Measurements from ENCODE around the gene RPS15A. TPM values are rescaled to one million over a fixed set of nuclear protein-coding genes. Genes with fewer than 3 reads are reported as not detected.

RPS15A gene
- total and polyA plus RNA-seq, 9 donors = 2,591 to 11,026 (median 3,225) TPM

DNA sequence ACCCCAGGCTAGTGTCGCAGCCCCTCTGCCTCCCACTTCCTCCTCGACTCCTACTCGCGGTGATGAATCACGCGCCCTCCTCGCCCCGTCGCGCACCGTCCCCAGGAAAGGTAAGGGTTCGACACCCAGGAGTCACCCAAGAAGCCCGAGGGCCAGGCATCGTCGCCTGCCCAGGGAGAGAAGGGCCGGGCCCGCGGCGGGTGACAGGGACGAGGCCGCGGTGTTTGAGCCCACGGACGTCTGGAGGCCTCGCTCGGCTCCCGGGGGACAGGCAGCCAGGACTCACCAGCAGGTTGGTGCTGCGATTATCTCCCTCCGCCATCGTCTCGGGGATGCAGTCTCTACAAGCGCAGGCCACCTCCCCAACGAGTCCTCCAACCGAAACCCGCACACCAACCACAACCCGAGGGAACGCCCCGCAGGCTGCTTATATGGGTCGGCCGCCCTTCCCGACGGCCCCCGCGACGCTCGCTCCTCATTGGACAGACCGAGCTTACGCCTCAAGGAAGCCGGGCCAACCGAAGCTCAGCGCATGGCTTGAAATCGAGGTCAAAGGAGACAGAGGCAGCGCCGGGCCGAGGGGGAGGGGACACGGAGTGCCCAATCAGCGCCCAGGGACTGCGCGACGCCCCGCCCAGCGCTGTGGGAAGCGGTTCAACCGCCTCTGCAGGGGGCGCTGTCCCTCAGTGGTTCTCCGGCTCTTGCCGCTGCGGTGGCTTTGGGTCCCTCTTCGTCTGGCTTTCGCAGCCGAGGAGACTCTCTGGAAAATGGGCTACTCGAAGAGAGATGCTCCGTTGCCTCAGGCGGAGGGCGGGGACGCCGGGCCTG, 11.2 kb upstream of the RPS15A start, which contains the start of gene ARL6IP1:
TSS of gene ARL6IP1 (minus strand) at position 405 of the 828 bp plus-strand sequence. CDS start at position 322, 83 bp downstream.
- intact Hi-C loops (cut with DNase I) = loop anchor here in 2 of 4 donors (5.0 to 10.0 kb wide), 3 partner anchors 123 to 313 kb away; partner anchors contain the start of genes ITPRIPL2 (in 1 of the 2) and SMG1 (in 1 of the 2)
- Histone ChIP-seq H3K9me3 (no peaks in the 10 kb centered on the region), H3K4me3 (peak within 1 kb of the TSS; percentile 95), H3K27me3 (no peaks in the 10 kb centered on the region), H3K36me3 (no peaks in the 10 kb centered on the region), H3K4me1 (ENCODE audit: insufficient read depth) (peaks cover 8% of the 10 kb centered on the region), H3K27ac (peak within 1 kb of the TSS in 1 of 2 donors; percentile 85)
- peak; percentile 98 to 99 (median 99) for DNase-seq
- TF ChIP-seq EP300 (IDR thresholded peaks at IDR 0.05) = no peak
- TF ChIP-seq, protein P1, sequence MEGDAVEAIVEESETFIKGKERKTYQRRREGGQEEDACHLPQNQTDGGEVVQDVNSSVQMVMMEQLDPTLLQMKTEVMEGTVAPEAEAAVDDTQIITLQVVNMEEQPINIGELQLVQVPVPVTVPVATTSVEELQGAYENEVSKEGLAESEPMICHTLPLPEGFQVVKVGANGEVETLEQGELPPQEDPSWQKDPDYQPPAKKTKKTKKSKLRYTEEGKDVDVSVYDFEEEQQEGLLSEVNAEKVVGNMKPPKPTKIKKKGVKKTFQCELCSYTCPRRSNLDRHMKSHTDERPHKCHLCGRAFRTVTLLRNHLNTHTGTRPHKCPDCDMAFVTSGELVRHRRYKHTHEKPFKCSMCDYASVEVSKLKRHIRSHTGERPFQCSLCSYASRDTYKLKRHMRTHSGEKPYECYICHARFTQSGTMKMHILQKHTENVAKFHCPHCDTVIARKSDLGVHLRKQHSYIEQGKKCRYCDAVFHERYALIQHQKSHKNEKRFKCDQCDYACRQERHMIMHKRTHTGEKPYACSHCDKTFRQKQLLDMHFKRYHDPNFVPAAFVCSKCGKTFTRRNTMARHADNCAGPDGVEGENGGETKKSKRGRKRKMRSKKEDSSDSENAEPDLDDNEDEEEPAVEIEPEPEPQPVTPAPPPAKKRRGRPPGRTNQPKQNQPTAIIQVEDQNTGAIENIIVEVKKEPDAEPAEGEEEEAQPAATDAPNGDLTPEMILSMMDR (IDR thresholded peaks at IDR 0.05) = peak; percentile 95 to 98 (median 97)
- TF ChIP-seq POLR2A (IDR thresholded peaks at IDR 0.05) = peak; percentile 97
- WGBS, 3 donors = 0% methylated on average over 66 to 77 of the region's 77 CpGs

- peaks cover 8% of the 10 kb centered on the region for H3K4me1 ChIP-seq (ENCODE audit: insufficient read depth)
- H3K9me3 ChIP-seq = no peaks in the 10 kb centered on the region
- peak overlapping the region; percentile 95 for H3K4me3 ChIP-seq
- TF ChIP-seq POLR2A (IDR thresholded peaks at IDR 0.05) (no peak), EP300 (IDR thresholded peaks at IDR 0.05) (no peak)
- TF ChIP-seq, protein P1 (IDR thresholded peaks at IDR 0.05) = no peak
- H3K27ac ChIP-seq = peak overlapping the region in 1 of 2 donors; percentile 66
- intact Hi-C loops (cut with DNase I) = loop anchor here in 2 of 4 donors (5.0 to 10.0 kb wide), 3 partner anchors 124 to 314 kb away; partner anchors contain the start of genes ITPRIPL2 (in 1 of the 2) and SMG1 (in 1 of the 2)
- H3K36me3 ChIP-seq = no peaks in the 10 kb centered on the region
- no peaks in the 10 kb centered on the region for H3K27me3 ChIP-seq
- 0% methylated on average over 15 of the region's 15 CpGs for WGBS, 3 donors
- no peak for DNase-seq
Measured at GRCh38 chr16:18800775-18801144, 10.6 kb upstream of the RPS15A start.

- no peak for DNase-seq
- no peak for TF ChIP-seq EP300 (IDR thresholded peaks at IDR 0.05)
- TF ChIP-seq POLR2A (IDR thresholded peaks at IDR 0.05) = no peak
- TF ChIP-seq, protein P1 (IDR thresholded peaks at IDR 0.05) = no peak
- H3K27ac ChIP-seq = no peak overlapping the region
- H3K27me3 ChIP-seq = no peaks in the 10 kb centered on the region
- peak overlapping the region; percentile 95 for H3K4me3 ChIP-seq
- H3K4me1 ChIP-seq (ENCODE audit: insufficient read depth) = peaks cover 8% of the 10 kb centered on the region
- WGBS, 3 donors = 3 to 4% (median 3%) methylated on average over 8 of the region's 8 CpGs
- intact Hi-C loops (cut with DNase I) = loop anchor here in 2 of 4 donors (5.0 to 10.0 kb wide), 3 partner anchors 125 to 315 kb away; partner anchors contain the start of genes ITPRIPL2 (in 1 of the 2) and SMG1 (in 1 of the 2)
- H3K9me3 ChIP-seq = no peaks in the 10 kb centered on the region
- H3K36me3 ChIP-seq = no peaks in the 10 kb centered on the region
Measured at GRCh38 chr16:18800293-18800692, 10.2 kb upstream of the RPS15A start.

GRCh38 chr16:18799500-18799899, 9.4 kb upstream of the RPS15A start:
- 75 to 81% (median 79%) methylated on average over 3 of the region's 3 CpGs for WGBS, 3 donors
- Histone ChIP-seq H3K4me1 (ENCODE audit: insufficient read depth) (peaks cover 8% of the 10 kb centered on the region), H3K27me3 (no peaks in the 10 kb centered on the region), H3K9me3 (no peaks in the 10 kb centered on the region), H3K27ac (no peak overlapping the region), H3K36me3 (no peaks in the 10 kb centered on the region), H3K4me3 (no peak overlapping the region)
- TF ChIP-seq POLR2A (IDR thresholded peaks at IDR 0.05) (no peak), EP300 (IDR thresholded peaks at IDR 0.05) (no peak)
- TF ChIP-seq, protein P1 (IDR thresholded peaks at IDR 0.05) = no peak
- intact Hi-C loops (cut with DNase I) = no loop called here
- no peak for DNase-seq
